Esophagus muscularis mucosa (tissue), 4 donors: ENCODE data around the gene ZNF107.
A peak's percentile ranks its signal among the peaks of the same experiment; 100 is the strongest.

ENCODE experiments used
- CTCF ChIP-seq, 3 experiments: fragments of 200-600 bp in 2 of 3; fragments of 450-650 bp in 1 of 3; sonication (generic) in 2 of 3; IDR thresholded peaks; one replicate each; pipeline ENCODE4 v1.5.1; 2017 to 2019; ENCODE audit warnings: antibody characterized with exemption in 3 of 3, mild to moderate bottlenecking in 2 of 3, moderate library complexity in 1 of 3
- EP300 ChIP-seq: sonication (generic); formaldehyde crosslinking; IDR thresholded peaks from one replicate; pipeline ENCODE4 v1.6.1; 2017; ENCODE audit warnings: antibody characterized with exemption
- POLR2A ChIP-seq: fragments of 450-650 bp; IDR thresholded peaks from one replicate; pipeline ENCODE4 v1.6.1; 2017; ENCODE audit warnings: antibody characterized with exemption, moderate library complexity, mild to moderate bottlenecking, low read depth
- POLR2AphosphoS5 ChIP-seq, 2 donors: sonication (generic); formaldehyde crosslinking; IDR thresholded peaks; one replicate each; pipeline ENCODE4 v1.6.1; 2017; ENCODE audit warnings: antibody characterized with exemption in 2 of 2

- peak in 2 of 3 experiments; percentile 34 to 53 for TF ChIP-seq CTCF (IDR thresholded peaks at IDR 0.05)
- TF ChIP-seq POLR2A: no peak
- TF ChIP-seq POLR2AphosphoS5 (IDR thresholded peaks at IDR 0.05): no peak
- no peak for TF ChIP-seq EP300
Observed at GRCh38 chr7:64630496-64630895, 35.4 kb upstream of the ZNF107 start.
